NCI-H2171 (cell line): ENCODE results near the gene TRANK1.
"Not testable (repeated sequence)": the region's sequence is repeated elsewhere in the genome, so short reads cannot be mapped to it uniquely, and the experiment has no call there.

Experiments
- DNase-seq: peaks from one replicate; lab custom pipeline; 2025; lab: John Stamatoyannopoulos, UW

The TRANK1 gene

GRCh38 chr3:36919439-36920160, 25.3 kb downstream of the TRANK1 start:
- no peak for DNase-seq

- DNase-seq: no peak
Observed at GRCh38 chr3:36918050-36918449, 26.8 kb downstream of the TRANK1 start.

- DNase-seq: no peak
Observed at GRCh38 chr3:36911990-36912804, 32.7 kb downstream of the TRANK1 start.

- no peak for DNase-seq
Observed at GRCh38 chr3:36909666-36910065, 35.2 kb downstream of the TRANK1 start.

- DNase-seq: no peak
Observed at GRCh38 chr3:36909181-36909580, 35.7 kb downstream of the TRANK1 start.

GRCh38 chr3:36908647-36909180, 36.1 kb downstream of the TRANK1 start:
- DNase-seq: no peak

- no peak for DNase-seq
Observed at GRCh38 chr3:36907911-36908646, 36.8 kb downstream of the TRANK1 start.

GRCh38 chr3:36906504-36907149, 38.2 kb downstream of the TRANK1 start:
- no peak for DNase-seq

- no peak for DNase-seq
Observed at GRCh38 chr3:36905545-36905944, 39.3 kb downstream of the TRANK1 start.

GRCh38 chr3:36904641-36905040, 40.2 kb downstream of the TRANK1 start:
- no peak for DNase-seq

GRCh38 chr3:36904065-36904464, 40.8 kb downstream of the TRANK1 start:
- not testable (repeated sequence) for DNase-seq

GRCh38 chr3:36903119-36903882, 41.6 kb downstream of the TRANK1 start:
- no peak for DNase-seq

GRCh38 chr3:36901588-36901987, 43.3 kb downstream of the TRANK1 start:
- no peak for DNase-seq

GRCh38 chr3:36900474-36901443, 44.1 kb downstream of the TRANK1 start:
- no peak for DNase-seq

- no peak for DNase-seq
Observed at GRCh38 chr3:36895496-36896409, 49.1 kb downstream of the TRANK1 start.

GRCh38 chr3:36894914-36895313, 49.9 kb downstream of the TRANK1 start:
- DNase-seq: no peak

GRCh38 chr3:36893826-36894225, 51.0 kb downstream of the TRANK1 start:
- DNase-seq: no peak

GRCh38 chr3:36893137-36893557, 51.7 kb downstream of the TRANK1 start:
- no peak for DNase-seq
